Measurements from ENCODE around the gene UTP25.
A peak's percentile ranks its signal among the peaks of the same experiment; 100 is the strongest.

The UTP25 gene

DNA sequence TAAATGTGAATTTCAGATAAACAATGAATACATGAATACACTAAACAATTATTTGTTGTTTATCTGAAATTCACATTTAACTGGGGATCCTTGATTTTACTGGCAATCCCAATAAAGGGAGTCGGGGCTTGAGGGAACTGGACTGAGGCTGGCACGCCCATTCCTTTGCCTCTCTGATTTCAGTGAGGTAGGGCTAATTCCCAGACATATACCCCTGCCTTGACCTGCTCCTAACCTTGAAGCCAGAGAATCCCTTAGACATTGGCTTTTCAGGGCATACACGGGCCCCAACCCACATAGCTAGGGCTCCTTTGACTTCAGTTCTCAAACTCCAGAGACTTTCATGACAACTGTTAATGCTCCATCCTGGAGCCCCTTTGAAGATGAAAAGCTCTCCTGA is 10.8 kb upstream of the UTP25 start:
- no peak for DNase-seq (ENCODE audit: low read depth)
- TF ChIP-seq, protein P1, sequence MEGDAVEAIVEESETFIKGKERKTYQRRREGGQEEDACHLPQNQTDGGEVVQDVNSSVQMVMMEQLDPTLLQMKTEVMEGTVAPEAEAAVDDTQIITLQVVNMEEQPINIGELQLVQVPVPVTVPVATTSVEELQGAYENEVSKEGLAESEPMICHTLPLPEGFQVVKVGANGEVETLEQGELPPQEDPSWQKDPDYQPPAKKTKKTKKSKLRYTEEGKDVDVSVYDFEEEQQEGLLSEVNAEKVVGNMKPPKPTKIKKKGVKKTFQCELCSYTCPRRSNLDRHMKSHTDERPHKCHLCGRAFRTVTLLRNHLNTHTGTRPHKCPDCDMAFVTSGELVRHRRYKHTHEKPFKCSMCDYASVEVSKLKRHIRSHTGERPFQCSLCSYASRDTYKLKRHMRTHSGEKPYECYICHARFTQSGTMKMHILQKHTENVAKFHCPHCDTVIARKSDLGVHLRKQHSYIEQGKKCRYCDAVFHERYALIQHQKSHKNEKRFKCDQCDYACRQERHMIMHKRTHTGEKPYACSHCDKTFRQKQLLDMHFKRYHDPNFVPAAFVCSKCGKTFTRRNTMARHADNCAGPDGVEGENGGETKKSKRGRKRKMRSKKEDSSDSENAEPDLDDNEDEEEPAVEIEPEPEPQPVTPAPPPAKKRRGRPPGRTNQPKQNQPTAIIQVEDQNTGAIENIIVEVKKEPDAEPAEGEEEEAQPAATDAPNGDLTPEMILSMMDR (conservative IDR thresholded peaks at IDR 0.05; ENCODE audit: low read depth, low read length) = no peak
- H3K4me3 ChIP-seq (ENCODE audit: low read length) = no peak overlapping the region

DNA sequence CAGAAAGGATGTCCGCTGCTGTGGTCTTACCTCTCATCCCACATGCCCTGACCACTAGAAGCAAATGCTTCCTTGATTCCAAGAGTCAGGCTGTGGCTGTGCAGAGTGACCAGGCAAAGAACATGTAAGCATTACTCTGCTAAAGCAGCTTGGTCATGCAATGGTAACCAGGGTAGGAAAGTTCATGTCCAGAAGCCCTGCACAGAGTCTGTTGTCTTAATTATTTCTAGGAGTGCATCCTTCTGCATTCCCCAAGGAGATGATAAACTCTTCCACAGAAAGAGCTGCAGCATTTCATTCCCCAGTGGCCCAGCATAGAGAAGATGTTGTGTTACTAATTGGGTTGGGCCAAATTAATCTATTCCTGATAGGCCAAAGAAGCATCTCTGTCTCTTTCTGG is 10.1 kb upstream of the UTP25 start:
- TF ChIP-seq, protein P1 (conservative IDR thresholded peaks at IDR 0.05; ENCODE audit: low read depth, low read length) = no peak
- DNase-seq (ENCODE audit: low read depth) = no peak

DNA sequence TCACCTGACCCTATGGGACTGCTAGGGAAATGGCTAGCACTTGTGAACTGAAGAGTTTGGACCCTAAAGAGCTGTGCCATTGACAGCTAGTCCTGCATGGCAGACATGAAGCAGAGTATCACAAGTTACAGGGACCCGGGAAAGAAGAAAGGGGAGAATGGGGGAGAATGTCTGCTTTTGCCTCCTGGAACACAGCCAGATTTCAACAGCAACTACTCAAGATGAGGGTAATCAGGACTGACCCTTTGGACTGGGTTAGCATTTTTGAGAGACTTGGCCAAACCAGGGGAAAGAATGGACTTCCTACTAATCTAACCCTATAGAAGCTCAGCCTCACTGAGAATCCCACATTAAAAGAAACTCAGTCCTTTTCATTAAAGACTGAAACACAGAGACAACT is 8.7 kb upstream of the UTP25 start:
- H3K4me3 ChIP-seq (ENCODE audit: low read length) = no peak overlapping the region
- no peak for DNase-seq (ENCODE audit: low read depth)
- TF ChIP-seq, protein P1 (conservative IDR thresholded peaks at IDR 0.05; ENCODE audit: low read depth, low read length) = no peak

More for the DNA sequence above, 10.1 kb upstream of the UTP25 start:
- H3K4me3 ChIP-seq (ENCODE audit: low read length) = no peak overlapping the region

DNA sequence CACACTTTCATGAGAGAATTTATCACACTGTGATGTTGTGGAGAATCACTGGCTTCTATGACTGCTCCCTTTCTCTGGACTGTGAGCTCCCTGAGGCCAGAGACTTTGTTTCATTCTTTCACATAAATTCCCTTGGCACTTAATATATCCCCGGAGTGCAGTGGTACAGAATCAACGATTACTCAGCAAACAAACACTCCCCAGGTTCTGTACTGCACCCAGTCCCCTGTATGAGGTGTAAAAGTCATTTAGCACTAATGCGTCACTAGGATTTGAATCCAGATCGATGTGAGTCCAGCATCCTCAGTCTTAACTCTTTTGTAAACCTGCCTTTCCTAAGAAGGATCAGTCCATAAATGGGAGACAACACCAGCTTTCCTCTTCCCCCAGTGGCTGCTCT is 6.8 kb upstream of the UTP25 start:
- DNase-seq (ENCODE audit: low read depth) = no peak
- TF ChIP-seq, protein P1 (conservative IDR thresholded peaks at IDR 0.05; ENCODE audit: low read depth, low read length) = no peak
- no peak overlapping the region for H3K4me3 ChIP-seq (ENCODE audit: low read length)

DNA sequence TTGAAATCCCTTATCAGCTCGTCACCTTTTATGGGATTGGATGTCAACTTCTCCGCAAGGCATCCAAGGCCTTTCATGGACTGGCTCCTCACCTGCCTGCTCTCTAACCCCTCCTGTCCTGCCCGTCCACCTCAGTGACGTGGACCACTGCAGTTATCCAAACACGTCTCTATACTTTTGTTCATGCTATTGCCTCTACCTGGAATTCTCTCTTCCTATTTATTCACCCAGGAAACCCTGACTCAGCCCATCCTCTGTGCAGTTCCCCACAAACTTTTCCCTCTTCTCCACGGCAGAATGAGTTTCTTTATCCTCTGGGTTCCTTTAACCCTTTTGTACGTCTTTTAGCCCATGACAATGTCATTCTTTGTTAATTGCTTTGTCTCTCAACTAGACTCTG is 5.1 kb upstream of the UTP25 start:
- DNase-seq (ENCODE audit: low read depth) = no peak
- H3K4me3 ChIP-seq (ENCODE audit: low read length) = no peak overlapping the region
- TF ChIP-seq, protein P1 (conservative IDR thresholded peaks at IDR 0.05; ENCODE audit: low read depth, low read length) = no peak

DNA sequence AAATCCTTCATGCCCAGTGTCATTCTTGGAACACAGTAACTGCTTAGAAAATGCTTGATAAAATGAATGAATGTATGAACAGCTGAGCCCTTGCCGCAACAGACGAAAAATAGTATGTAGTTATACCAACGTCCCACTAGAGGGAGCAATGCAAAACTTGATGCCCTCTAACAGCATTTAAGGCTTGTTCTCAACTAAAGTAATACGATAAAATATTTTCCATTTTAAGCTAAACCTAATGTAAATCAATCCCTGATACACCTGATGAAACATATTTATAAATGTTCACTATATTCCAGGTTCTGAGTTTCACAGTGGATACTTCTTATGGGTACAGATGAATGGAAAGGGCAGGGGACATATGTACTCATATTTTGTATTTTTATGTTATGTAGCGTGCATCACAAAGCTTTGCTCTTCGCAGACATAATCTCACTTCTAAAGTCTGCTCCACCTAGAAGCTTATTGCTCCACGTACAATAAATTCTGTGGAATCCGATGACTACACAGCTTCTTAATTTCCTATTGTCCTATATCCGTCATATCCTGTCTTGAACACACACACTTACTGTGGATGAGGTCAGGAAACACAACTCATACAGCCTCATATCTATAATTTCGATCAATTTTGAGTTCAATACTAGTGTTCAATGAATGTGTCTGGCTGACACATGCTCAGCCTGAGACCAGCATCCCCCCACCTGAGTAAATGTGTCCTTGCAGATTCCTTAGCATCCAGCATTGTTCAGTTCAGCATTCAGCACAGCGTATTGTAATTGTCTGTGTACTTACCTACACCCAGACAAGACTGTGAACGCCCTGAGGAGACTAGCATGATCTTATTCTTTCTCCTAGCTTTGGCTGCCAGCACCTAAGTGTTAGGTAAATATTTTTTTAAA is 4.4 kb upstream of the UTP25 start:
- TF ChIP-seq, protein P1 (conservative IDR thresholded peaks at IDR 0.05; ENCODE audit: low read depth, low read length) = peak; percentile 78
- H3K4me3 ChIP-seq (ENCODE audit: low read length) = no peak overlapping the region
- no peak for DNase-seq (ENCODE audit: low read depth)

Measured in retinal pigment epithelial cell (primary cell).